ENCODE data around the gene AATF.

DNA sequence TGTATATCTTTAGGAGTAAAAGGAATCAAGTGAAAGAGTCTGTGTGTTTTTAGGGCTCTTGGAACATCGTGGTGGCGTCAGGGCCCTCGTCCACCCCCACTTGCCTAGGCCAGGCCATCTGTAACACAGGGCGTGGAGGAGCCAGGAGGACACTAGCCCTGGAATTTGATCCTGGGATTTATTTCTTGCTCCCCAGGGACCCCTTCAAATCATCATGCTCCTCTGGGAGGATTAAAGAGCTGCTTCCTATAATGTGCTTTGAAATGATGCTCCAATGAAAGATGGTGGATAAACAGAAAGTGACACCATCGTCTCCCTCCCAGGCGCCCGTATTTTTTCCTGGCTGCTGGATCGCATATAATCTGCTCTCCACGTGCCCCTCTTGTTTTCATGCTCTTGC lies 113.3 kb downstream of the AATF start:
- TF ChIP-seq, protein P1, sequence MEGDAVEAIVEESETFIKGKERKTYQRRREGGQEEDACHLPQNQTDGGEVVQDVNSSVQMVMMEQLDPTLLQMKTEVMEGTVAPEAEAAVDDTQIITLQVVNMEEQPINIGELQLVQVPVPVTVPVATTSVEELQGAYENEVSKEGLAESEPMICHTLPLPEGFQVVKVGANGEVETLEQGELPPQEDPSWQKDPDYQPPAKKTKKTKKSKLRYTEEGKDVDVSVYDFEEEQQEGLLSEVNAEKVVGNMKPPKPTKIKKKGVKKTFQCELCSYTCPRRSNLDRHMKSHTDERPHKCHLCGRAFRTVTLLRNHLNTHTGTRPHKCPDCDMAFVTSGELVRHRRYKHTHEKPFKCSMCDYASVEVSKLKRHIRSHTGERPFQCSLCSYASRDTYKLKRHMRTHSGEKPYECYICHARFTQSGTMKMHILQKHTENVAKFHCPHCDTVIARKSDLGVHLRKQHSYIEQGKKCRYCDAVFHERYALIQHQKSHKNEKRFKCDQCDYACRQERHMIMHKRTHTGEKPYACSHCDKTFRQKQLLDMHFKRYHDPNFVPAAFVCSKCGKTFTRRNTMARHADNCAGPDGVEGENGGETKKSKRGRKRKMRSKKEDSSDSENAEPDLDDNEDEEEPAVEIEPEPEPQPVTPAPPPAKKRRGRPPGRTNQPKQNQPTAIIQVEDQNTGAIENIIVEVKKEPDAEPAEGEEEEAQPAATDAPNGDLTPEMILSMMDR (IDR thresholded peaks at IDR 0.05): no peak
- no peak for TF ChIP-seq POLR2A (IDR thresholded peaks at IDR 0.05)
- TF ChIP-seq EP300 (IDR thresholded peaks at IDR 0.05; ENCODE audit: low read depth): no peak

All from transverse colon (tissue), 3 donors.